ENCODE data around the gene LGALSL.
"Not testable (repeated sequence)": the region's sequence is repeated elsewhere in the genome, so short reads cannot be mapped to it uniquely, and the experiment has no call there.

LGALSL gene

DNA sequence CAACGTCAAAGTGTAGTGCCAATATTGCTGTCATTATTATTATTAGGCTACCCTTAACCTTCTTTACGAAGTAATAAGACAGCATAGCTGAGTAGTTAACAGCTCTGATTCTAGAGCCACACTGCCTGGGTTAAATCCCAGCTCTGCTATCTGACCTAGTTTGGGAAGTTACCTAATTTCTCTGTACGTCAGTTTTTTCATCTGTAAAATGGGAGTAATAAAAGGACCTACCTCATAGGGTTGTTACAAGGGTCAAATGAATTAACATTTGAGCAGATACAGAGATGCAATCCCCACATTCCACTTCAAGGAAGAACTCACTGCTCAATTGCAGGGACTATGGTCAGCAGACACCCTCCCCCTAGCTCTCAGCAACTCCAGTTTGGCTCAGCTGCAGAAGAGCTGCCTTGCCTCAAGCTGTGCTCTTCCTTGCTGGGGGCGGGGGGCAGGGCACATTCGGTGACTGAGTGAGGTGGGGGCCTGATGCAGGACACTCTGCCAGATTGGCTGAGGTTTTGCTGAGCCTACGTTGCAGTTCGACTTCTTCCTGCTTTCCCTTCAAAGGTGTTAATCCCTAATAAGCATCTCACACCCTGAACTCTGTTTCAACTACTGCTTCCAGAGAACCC is 11.0 kb upstream of the LGALSL start:
- DNase-seq (ENCODE audit: low spot score): no peak

DNA sequence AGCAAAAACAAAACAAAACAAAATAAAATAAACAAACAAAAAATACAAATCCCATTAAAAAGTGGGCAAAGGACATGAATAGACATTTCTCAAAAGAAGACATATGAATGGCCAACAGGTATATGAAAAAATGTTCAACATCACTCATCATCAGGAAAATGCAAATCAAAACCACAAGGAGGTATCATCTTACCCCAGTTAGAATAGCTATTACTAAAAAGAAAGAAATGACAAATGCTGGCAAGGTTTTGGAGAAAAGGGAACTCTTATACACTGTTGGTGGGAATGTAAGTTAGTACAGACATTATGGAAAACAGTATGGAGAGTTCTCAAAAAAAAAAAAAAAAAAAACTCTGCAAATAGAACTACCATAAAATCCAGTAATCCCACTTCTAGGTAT is 8.0 kb upstream of the LGALSL start:
- not testable (repeated sequence) for DNase-seq (ENCODE audit: low spot score)

GRCh38 chr2:64447317-64448040 is 6.5 kb upstream of the LGALSL start:
- peak; percentile 59 for DNase-seq (ENCODE audit: low spot score)

DNA sequence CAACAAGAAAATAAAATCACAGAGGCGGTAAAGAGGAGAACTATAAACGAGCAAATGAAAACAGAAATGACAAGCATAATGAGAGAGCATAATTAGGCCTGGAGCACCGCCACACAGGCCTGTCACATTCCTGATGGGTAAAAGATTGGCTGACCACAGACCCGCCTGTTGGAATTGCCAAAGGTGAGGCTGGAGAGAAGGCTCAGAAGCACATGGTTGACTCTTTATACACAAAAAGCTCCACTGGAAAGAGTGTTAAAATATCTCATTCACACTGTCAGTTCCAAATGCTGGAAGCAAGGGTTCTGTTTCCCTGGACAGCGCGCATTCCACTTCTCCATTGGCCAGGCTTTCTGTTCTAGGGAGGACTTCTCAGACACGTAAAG is 5.9 kb upstream of the LGALSL start:
- peak; percentile 53 for DNase-seq (ENCODE audit: low spot score)

- no peak for DNase-seq (ENCODE audit: low spot score)
Observed at GRCh38 chr2:64451051-64451450, 2.9 kb upstream of the LGALSL start.

DNA sequence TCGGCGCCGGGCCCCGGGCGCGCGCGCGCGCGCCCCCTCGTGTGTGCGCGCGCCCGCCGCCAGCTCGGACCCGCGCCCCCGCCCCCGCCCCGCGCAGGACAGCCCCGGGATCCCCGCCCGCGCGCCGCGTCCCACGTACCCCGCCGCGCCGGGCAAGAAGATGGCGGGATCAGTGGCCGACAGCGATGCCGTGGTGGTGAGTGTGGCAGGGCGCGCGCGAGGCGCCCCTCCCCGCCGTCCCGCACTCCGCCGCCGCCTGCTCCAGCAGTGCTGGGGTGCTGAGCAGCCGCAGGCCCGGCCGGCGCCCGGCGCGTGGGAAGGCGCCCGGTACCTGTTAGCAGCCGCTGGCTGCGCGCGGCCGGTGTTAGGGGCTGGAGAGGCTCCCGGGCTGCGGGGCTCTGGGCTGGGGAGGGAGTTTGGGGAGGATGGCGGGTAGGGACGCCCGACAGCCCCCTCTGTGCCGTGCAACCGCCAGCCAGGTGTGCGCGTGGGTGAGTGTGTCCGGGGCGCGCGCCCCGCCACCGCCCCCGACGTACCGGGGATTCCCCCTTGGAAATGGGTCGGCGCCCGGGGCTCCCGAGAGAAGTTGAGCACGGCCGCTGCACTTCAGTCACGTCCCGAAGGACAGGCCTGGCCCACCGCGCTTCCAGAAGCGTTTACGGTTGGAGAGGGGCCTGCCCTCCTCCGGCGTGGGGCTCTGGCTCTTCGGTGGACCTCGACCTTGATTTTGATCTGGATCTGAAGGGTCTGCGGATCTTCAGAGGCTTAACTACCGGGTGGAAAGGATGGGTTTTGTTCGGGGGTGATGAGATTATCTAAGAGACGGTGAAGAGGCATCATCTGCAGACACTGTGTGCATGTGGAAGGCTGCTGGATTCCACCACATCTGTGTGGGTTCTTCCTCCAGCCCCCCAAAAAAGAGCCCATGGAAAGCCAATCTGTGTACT is 697 bp downstream of the LGALSL start:
- DNase-seq (ENCODE audit: low spot score): peak; percentile 70

DNA sequence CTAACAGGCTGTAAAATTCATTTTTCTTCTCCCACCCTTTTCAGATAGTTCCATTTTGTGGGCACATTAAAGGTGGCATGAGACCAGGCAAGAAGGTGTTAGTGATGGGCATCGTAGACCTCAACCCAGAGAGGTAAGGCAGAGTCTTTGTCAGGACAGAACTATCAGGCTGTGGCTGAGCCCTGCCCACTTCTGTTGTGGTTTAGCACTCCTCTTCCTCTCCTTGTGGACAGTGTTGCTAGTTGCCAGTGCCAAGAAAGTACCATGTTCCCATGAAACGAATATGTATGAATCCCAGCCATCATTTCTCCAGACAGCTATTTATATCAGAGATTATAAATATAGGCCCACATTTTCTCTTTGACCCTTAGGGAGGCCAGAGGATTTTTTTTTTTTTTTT is 1.6 kb downstream of the LGALSL start:
- DNase-seq (ENCODE audit: low spot score): peak; percentile 13

GRCh38 chr2:64456293-64456692 is 2.3 kb downstream of the LGALSL start:
- DNase-seq (ENCODE audit: low spot score): no peak

GRCh38 chr2:64457524-64457923 is 3.6 kb downstream of the LGALSL start:
- no peak for DNase-seq (ENCODE audit: low spot score)

DNA sequence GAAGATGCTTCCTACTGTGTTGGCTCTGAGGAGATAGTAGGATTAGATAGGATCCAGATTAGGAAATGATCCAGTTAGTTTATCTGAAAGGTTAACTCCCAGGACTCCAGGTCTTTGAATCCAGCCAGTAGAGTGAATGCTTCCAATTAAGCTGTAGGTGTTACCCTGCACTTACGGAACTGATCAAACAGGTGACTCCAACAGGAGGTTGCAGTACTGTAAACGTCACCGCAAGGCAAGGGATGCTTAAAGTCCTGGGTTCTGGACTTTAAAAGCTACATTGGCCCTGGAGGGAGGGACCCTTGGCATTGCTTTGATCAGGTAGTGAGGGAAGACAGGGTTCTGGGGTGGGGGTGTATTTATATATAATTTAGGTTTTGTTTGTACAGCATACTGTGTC is 5.6 kb downstream of the LGALSL start:
- no peak for DNase-seq (ENCODE audit: low spot score)

DNA sequence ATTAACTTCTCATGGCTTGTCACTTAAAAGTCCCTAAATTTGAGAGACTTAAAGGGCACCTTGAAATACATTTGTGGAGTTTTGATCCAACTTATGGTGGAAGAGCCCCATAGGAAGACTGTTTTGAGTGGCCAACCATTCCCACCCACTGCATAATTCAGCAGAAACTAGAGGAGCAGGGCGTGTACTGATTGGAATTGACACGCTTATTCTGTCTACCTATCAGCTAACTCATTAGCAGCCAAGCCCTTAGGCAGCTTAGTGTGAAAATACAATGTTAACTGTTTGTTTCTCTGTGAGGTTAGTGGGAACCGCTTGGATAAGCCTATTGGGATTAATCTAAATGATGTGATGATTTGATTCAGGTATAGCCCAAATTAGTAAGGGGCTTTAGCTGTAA is 6.4 kb downstream of the LGALSL start:
- no peak for DNase-seq (ENCODE audit: low spot score)

- no peak for DNase-seq (ENCODE audit: low spot score)
Observed at GRCh38 chr2:64461271-64462058, 7.5 kb downstream of the LGALSL start.

- no peak for DNase-seq (ENCODE audit: low spot score)
Observed at GRCh38 chr2:64462171-64462570, 8.2 kb downstream of the LGALSL start.

DNA sequence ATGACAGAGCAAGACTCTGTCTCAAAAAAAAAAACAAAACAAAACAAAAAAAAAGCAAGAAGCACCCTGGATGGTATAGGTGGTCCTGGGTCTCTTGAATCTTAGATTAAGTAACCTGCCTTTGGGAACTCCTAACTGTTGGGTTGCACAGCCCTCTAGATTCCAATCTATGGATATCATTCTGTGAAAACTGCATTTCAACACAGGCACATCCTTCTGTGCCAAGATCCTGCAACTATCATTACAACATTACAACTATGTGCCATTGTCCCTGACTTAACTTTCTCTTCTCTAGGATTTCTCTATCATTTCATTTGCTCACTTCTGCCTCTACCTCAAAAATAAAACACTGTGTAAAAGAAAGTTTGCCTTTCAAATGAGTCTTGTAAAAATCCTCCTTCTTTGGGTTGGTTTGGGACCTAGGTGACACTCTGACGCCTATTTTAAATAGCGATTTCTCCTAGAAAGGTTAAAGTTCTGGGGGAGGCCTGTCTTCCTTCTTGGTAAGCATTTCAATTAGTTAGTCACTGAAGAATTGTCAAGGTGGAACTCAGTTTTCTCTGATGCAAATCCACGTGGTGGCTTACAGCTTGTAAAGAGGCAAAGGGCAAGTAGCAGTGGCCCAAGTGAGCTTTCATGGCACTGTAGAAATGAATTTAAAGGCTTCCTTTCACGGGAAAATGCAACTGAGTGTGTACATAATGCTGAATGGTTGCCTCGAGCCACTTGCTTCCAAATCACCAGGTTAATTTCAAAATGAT is 9.2 kb downstream of the LGALSL start:
- no peak for DNase-seq (ENCODE audit: low spot score)

DNA sequence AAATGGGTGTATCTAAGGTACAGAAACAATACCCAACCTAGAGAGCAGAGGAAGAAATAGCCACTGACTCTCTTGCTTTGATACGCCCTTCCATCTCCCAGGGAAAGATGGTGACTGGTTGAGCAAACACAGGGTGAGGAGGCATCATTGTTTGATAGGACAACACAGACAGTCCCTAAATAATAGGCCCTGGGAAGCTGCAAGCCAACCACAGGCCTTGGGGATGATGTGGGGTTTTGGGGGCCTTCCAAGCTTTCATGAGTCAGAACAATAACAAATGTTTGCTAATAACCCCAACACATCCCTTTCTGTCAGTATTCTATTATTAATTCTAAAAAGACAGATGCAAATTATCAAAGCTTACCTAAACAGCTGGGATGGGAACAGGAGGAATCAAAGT is 9.8 kb downstream of the LGALSL start:
- no peak for DNase-seq (ENCODE audit: low spot score)

DNA sequence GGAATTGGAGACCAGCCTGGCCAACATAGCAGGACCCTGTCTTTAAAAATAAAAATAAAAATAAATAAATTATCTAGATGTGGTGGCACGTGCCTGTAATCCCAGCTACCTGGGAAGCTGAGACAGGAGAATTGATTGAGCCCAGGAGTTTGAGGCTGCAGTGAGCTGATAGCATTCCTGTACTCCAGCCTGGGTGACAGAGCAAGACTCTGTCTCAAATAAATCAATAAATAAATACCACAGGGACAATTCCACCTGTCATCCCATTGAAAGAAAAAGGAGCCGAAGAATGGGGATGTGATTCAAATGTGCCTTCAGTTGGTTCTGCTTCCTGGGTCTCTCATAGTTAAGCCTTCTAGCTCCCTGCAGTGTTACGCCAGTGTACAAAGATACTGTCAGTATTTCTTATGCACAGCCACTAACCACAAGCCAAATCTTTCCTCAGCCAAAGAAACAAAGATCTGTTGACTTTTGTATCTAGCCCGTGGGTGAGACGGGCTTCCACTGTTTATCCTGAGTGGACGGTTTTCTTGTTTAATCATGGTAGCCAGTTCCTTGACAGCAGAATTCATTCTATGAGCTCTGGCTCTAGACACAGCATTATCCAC is 12.6 kb downstream of the LGALSL start:
- no peak for DNase-seq (ENCODE audit: low spot score)

DNA sequence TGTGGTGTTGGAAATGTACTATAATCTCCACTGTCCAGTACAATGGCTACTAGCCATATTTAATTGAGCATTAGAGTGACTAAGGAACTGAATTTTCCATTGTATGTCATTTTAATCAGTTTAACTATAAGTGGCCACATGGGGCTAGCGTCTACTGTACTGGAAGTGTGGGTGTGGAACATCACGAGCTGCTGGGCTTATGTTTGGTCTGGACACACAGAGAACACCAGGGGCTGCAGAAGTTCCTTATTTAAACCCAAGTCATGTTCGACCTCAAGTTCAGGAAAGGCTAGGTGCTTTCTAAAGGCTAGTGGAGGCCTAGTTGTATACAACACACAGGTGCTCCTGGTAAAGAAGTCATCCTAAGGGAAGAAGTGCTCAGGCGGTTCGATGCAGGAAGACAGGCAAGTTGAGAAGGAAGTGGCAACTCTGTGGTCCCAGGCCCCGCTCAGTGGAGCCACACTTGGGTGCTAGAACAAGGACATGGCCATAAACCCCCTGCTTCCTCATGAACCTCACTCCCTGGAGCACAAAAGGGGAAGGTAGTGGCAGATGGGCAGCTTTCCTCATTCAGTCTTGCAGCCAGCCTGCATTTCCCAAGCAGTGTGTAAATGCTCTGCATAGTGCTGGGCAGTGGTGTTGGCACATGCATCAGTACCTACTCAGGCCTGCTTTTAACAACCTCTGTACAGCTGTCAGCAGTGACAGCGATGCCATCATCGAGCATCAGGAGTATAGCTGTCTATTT is 13.3 kb downstream of the LGALSL start:
- no peak for DNase-seq (ENCODE audit: low spot score)

GRCh38 chr2:64469261-64469660 is 15.3 kb downstream of the LGALSL start:
- no peak for DNase-seq (ENCODE audit: low spot score)

DNA sequence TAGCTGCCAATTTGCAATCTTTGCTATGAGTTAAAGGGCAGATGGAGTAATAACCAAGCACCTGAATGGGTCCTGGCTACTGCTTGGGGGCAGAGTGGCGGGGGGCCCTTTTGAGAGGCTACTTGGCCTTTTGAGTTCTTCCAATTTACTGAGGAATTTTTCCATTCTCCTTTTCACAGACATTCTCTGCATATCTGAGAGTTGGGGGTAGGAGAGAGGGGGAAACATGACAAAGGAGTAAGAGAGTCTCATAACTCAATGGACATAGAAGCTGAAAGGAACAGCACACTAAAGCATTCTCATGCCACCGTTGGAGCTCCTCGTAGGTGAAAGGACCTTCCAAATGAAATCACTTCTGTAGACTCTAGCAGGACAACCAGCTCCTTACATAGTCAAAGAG is 16.1 kb downstream of the LGALSL start:
- no peak for DNase-seq (ENCODE audit: low spot score)

DNA sequence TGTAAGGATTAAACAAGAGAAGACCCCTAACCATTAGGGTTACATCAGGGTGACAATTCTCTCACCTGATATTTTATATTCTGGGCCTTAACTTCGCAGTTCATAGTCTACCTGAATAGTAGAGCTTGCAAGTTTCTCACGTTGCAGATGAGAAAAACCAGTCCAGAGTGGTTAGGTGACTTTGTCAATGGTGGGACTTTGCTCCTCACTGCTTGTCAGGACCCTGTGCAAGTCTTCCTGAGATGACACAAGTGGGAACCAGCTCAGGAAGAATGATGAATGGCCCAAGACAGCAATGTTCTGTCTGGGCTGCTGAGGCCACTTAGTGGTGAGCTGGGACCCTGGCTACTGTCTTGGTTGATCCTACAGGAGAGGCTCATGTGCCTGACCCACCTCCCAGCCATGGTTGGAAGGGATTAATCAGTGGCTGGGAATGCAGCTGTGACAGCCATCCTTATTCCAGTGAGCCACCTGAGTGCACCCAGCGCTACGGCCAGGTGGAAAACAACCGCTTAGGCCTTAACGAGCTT is 16.9 kb downstream of the LGALSL start:
- peak; percentile 12 for DNase-seq (ENCODE audit: low spot score)

Data from kidney tubule cell (primary cell).